HG03520 (cell line): Measurements from ENCODE around the gene CYBA.

Experiments
- ATAC-seq: cut with Tn5 transposase; IDR thresholded peaks from one replicate; pipeline ENCODE4 v1.9.1; 2021; ENCODE audit warnings: mild to moderate bottlenecking, moderate library complexity; ENCODE audit not compliant: unreplicated experiment

The CYBA gene

GRCh38 chr16:88647178-88648070, 3.4 kb downstream of the CYBA start:
- no peak for ATAC-seq

- no peak for ATAC-seq
Observed at GRCh38 chr16:88646345-88647034, 4.4 kb downstream of the CYBA start.

GRCh38 chr16:88645941-88646340, 4.9 kb downstream of the CYBA start:
- no peak for ATAC-seq

GRCh38 chr16:88645455-88645854, 5.4 kb downstream of the CYBA start:
- ATAC-seq: no peak

- ATAC-seq: no peak
Observed at GRCh38 chr16:88643644-88643932, 7.3 kb downstream of the CYBA start.

- no peak for ATAC-seq
Observed at GRCh38 chr16:88642881-88643643, 7.8 kb downstream of the CYBA start.

GRCh38 chr16:88640498-88641247, 10.2 kb downstream of the CYBA start:
- ATAC-seq: no peak

GRCh38 chr16:88640039-88640495, 10.8 kb downstream of the CYBA start:
- ATAC-seq: no peak

GRCh38 chr16:88639231-88640038, 11.4 kb downstream of the CYBA start:
- ATAC-seq: no peak

GRCh38 chr16:88638323-88639230, 12.3 kb downstream of the CYBA start, which contains the start of gene IL17C:
TSS of gene IL17C (plus strand) at chr16:88638572. CDS start at chr16:88638642, 70 bp downstream.
- ATAC-seq: no peak

GRCh38 chr16:88636488-88637265, 14.2 kb downstream of the CYBA start:
- no peak for ATAC-seq

GRCh38 chr16:88635671-88636319, 15.1 kb downstream of the CYBA start:
- ATAC-seq: no peak

- ATAC-seq: no peak
Observed at GRCh38 chr16:88634994-88635670, 15.7 kb downstream of the CYBA start.

GRCh38 chr16:88634141-88634993, 16.5 kb downstream of the CYBA start:
- no peak for ATAC-seq

- no peak for ATAC-seq
Observed at GRCh38 chr16:88633684-88634140, 17.1 kb downstream of the CYBA start.

- ATAC-seq: no peak
Observed at GRCh38 chr16:88632587-88632930, 18.3 kb downstream of the CYBA start.
